SIG-M5 (cell line): ENCODE data around the gene CYP4F22.
"Not testable (repeated sequence)": the region's sequence is repeated elsewhere in the genome, so short reads cannot be mapped to it uniquely, and the experiment has no call there.

Experiments used
- DNase-seq: peaks from one replicate; lab custom pipeline; 2025; lab: John Stamatoyannopoulos, UW

Gene CYP4F22

GRCh38 chr19:15508035-15508710 lies at the start of gene CYP4F22:
Gene CYP4F22 (plus strand): TSS chr19:15508525. CDS start chr19:15525337, 16,812 bp downstream.
- no peak for DNase-seq

- no peak for DNase-seq
Measured at GRCh38 chr19:15461694-15462093, 46.6 kb upstream of the CYP4F22 start.

- DNase-seq = no peak
Measured at GRCh38 chr19:15463861-15464371, 44.4 kb upstream of the CYP4F22 start.

- DNase-seq = no peak
Measured at GRCh38 chr19:15464394-15465385, 43.6 kb upstream of the CYP4F22 start, which contains the start of gene RASAL3. Gene RASAL3 (minus strand): TSS chr19:15464544. CDS start chr19:15464358, 186 bp downstream.

- DNase-seq = no peak
Measured at GRCh38 chr19:15466851-15467733, 41.2 kb upstream of the CYP4F22 start.

- DNase-seq = no peak
Measured at GRCh38 chr19:15467734-15468214, 40.6 kb upstream of the CYP4F22 start.

GRCh38 chr19:15468675-15469512 lies 39.4 kb upstream of the CYP4F22 start:
- DNase-seq = no peak

GRCh38 chr19:15469513-15470297 lies 38.6 kb upstream of the CYP4F22 start:
- no peak for DNase-seq

GRCh38 chr19:15471639-15472101 lies 36.7 kb upstream of the CYP4F22 start:
- no peak for DNase-seq

GRCh38 chr19:15473821-15474220 lies 34.5 kb upstream of the CYP4F22 start:
- not testable (repeated sequence) for DNase-seq

- no peak for DNase-seq
Measured at GRCh38 chr19:15475169-15475568, 33.2 kb upstream of the CYP4F22 start.

GRCh38 chr19:15475611-15476010 lies 32.7 kb upstream of the CYP4F22 start:
- DNase-seq = no peak

GRCh38 chr19:15476325-15476724 lies 32.0 kb upstream of the CYP4F22 start:
- no peak for DNase-seq

GRCh38 chr19:15479391-15480345 lies 28.7 kb upstream of the CYP4F22 start, which contains the start of gene PGLYRP2:
Gene PGLYRP2 (minus strand): TSS chr19:15479501. CDS start chr19:15479371, 130 bp downstream.
- DNase-seq = no peak

- DNase-seq = not testable (repeated sequence)
Measured at GRCh38 chr19:15480996-15481395, 27.3 kb upstream of the CYP4F22 start.

GRCh38 chr19:15485768-15486167 lies 22.6 kb upstream of the CYP4F22 start:
- not testable (repeated sequence) for DNase-seq

- DNase-seq = no peak
Measured at GRCh38 chr19:15487038-15487437, 21.3 kb upstream of the CYP4F22 start.
